CD4-positive, CD25-positive, alpha-beta regulatory T cell (primary cell): ENCODE results near the gene BEND6. TPM values are rescaled to one million over a fixed set of nuclear protein-coding genes. Genes with fewer than 3 reads are reported as not detected.
A peak's percentile ranks its signal among the peaks of the same experiment; 100 is the strongest.
"Not testable (repeated sequence)": the region's sequence is repeated elsewhere in the genome, so short reads cannot be mapped to it uniquely, and the experiment has no call there.

ENCODE experiments used
- ATAC-seq, 2 donors: fragments of 150-1000 bp; cut with Tn5 transposase; one replicate each; pipeline ENCODE4 v1.10.0; 2021; ENCODE audit warnings: low read depth in 2 of 2, moderate number of reproducible peaks in 2 of 2, moderate library complexity in 1 of 2
- DNase-seq, 3 donors: peaks; one replicate each; pipeline versions ENCODE4 v3.0.0 to v3.0.0-alpha.2; 2012 to 2022; ENCODE audit warnings: mixed read lengths in 1 of 3
- H3K27ac ChIP-seq: one replicate; pipeline ENCODE4 v1.7.0; 2013; ENCODE audit warnings: mild to moderate bottlenecking, low read length; ENCODE audit not compliant: insufficient read depth, poor library complexity, severe bottlenecking
- H3K27me3 ChIP-seq: one replicate; pipeline ENCODE4 v1.7.0; 2013; ENCODE audit warnings: low read length; ENCODE audit not compliant: control insufficient read depth, insufficient read depth
- H3K36me3 ChIP-seq: one replicate; pipeline ENCODE4 v1.7.0; 2013; ENCODE audit warnings: mild to moderate bottlenecking, low read length, moderate library complexity; ENCODE audit not compliant: control insufficient read depth, insufficient read depth
- H3K4me1 ChIP-seq: 2 replicates; pipeline ENCODE4 v1.7.0; 2013; ENCODE audit warnings: mild to moderate bottlenecking, low read length; ENCODE audit not compliant: insufficient read depth, control insufficient read depth, poor library complexity, severe bottlenecking
- H3K4me3 ChIP-seq: one replicate; pipeline ENCODE4 v1.7.0; 2013; ENCODE audit warnings: low read depth, mild to moderate bottlenecking, low read length, moderate library complexity
- H3K9me3 ChIP-seq, 2 experiments: 1 replicate in 1 of 2; 2 replicates in 1 of 2; pipeline ENCODE4 v1.7.0; 2013; ENCODE audit warnings: low read length in 2 of 2, mild to moderate bottlenecking in 1 of 2, moderate library complexity in 1 of 2; ENCODE audit not compliant: control insufficient read depth in 2 of 2
- H3K27ac Mint-ChIP-seq, 3 donors: one replicate each; pipeline ENCODE4 v1.8.0; 2020 to 2022; ENCODE audit warnings: mild to moderate bottlenecking in 3 of 3, mixed read lengths in 3 of 3, moderate library complexity in 2 of 3
- H3K27me3 Mint-ChIP-seq: one replicate; pipeline ENCODE4 v1.8.0; 2022; ENCODE audit warnings: mild to moderate bottlenecking, mixed read lengths
- H3K36me3 Mint-ChIP-seq: one replicate; pipeline ENCODE4 v1.8.0; 2020; ENCODE audit warnings: mixed read lengths
- H3K4me1 Mint-ChIP-seq, 4 donors: one replicate each; pipeline ENCODE4 v1.8.0; 2020 to 2022; ENCODE audit warnings: mixed read lengths in 4 of 4, mild to moderate bottlenecking in 1 of 4
- H3K4me3 Mint-ChIP-seq, 4 donors: one replicate each; pipeline ENCODE4 v1.8.0; 2020 to 2022; ENCODE audit warnings: mild to moderate bottlenecking in 4 of 4, mixed read lengths in 4 of 4, moderate library complexity in 3 of 4
- H3K9me3 Mint-ChIP-seq, 7 donors: one replicate each; pipeline ENCODE4 v1.8.0; 2020 to 2022; ENCODE audit warnings: mixed read lengths in 7 of 7, mild to moderate bottlenecking in 3 of 7, moderate library complexity in 2 of 7
- polyA plus RNA-seq, 4 donors: library from polyadenylated mRNA; unstranded; fragments of 300-500 nt; fragmentation: Illumina TruSeq; gene quantifications; one replicate each; pipeline ENCODE4 v1.2.3, GENCODE V29; 2021
- total RNA-seq: library from RNA; stranded (reverse); gene quantifications from one replicate; pipeline ENCODE4 v1.2.3, GENCODE V29; 2022

Gene BEND6
- total and polyA plus RNA-seq, 5 donors from 2014 or later, result not detected

- DNase-seq, result no peak
- Histone ChIP-seq H3K36me3 (no peaks in the 10 kb centered on the region), H3K9me3 (no peaks in the 10 kb centered on the region), H3K27ac (no peak overlapping the region), H3K4me1 (no peaks in the 10 kb centered on the region), H3K27me3 (peaks cover 12% of the 10 kb centered on the region), H3K4me3 (no peak overlapping the region)
- Mint-ChIP-seq H3K4me3 (peak overlapping the region in 1 of 4 donors; percentile 40), H3K27ac (no peak overlapping the region), H3K4me1 (no peaks in the 10 kb centered on the region), H3K9me3 (no peaks in the 10 kb centered on the region), H3K27me3 (peaks cover 36% of the 10 kb centered on the region), H3K36me3 (no peaks in the 10 kb centered on the region)
- no peak for ATAC-seq
Observed at GRCh38 chr6:56988145-56988544, 33.2 kb downstream of the BEND6 start.

DNA sequence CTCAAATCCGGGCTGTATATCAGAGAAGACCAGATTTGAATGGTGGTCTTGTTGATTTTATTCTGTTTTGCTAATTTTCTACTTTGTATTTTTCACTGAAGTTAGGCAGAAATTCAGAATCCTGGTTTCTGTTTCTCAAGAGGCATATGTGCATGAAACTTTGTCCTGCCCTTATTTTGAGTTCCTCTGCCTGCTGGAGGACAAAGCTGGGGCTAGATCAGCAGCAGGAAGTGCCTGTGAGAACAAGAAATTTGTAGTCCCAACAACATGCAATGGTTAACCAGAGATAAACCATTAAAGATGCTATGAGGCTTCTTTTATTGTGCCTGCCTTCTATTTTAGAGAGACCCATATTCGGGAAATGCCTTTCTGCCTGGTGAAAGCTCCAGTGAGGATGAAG lies 37.1 kb downstream of the BEND6 start:
- H3K27ac ChIP-seq, result no peak overlapping the region
- H3K4me1 Mint-ChIP-seq, result no peaks in the 10 kb centered on the region
- DNase-seq, result no peak
- ATAC-seq, result no peak
- peaks cover 0 to 2% (median 0%) of the 10 kb centered on the region in 7 donors for H3K9me3 Mint-ChIP-seq
- H3K4me3 ChIP-seq, result no peak overlapping the region
- H3K27ac Mint-ChIP-seq, result no peak overlapping the region
- H3K4me3 Mint-ChIP-seq, result no peak overlapping the region
- no peaks in the 10 kb centered on the region for H3K36me3 ChIP-seq
- no peaks in the 10 kb centered on the region for H3K4me1 ChIP-seq
- H3K27me3 ChIP-seq, result peaks cover 10% of the 10 kb centered on the region
- H3K27me3 Mint-ChIP-seq, result peaks cover 44% of the 10 kb centered on the region
- H3K36me3 Mint-ChIP-seq, result no peaks in the 10 kb centered on the region
- no peaks in the 10 kb centered on the region for H3K9me3 ChIP-seq

DNA sequence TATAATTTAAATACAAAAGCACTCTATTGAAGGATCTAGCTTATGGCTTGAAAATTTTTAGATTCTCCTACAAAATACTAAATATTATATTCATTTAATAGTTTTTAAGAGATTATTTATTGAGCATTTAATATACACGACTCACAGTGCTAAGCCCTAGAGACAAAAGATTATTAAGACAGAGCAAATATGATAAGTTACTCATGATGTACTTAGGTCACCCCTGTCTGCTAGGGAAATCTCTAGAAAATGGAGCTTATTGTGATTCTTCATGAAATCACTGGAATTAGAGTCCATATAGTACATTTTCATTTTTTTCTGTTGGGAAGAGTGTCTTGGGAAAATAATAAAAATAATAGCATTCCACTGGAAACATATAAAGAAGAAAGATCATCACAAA lies 37.8 kb downstream of the BEND6 start:
- H3K9me3 Mint-ChIP-seq, result peaks cover 0 to 3% (median 0%) of the 10 kb centered on the region in 7 donors
- Histone ChIP-seq H3K4me1 (no peaks in the 10 kb centered on the region), H3K27ac (no peak overlapping the region), H3K9me3 (no peaks in the 10 kb centered on the region), H3K36me3 (no peaks in the 10 kb centered on the region), H3K4me3 (no peak overlapping the region), H3K27me3 (peaks cover 10% of the 10 kb centered on the region)
- H3K4me3 Mint-ChIP-seq, result no peak overlapping the region
- no peak overlapping the region for H3K27ac Mint-ChIP-seq
- DNase-seq, result no peak
- H3K36me3 Mint-ChIP-seq, result no peaks in the 10 kb centered on the region
- ATAC-seq, result no peak
- no peaks in the 10 kb centered on the region for H3K4me1 Mint-ChIP-seq
- peaks cover 46% of the 10 kb centered on the region for H3K27me3 Mint-ChIP-seq

DNA sequence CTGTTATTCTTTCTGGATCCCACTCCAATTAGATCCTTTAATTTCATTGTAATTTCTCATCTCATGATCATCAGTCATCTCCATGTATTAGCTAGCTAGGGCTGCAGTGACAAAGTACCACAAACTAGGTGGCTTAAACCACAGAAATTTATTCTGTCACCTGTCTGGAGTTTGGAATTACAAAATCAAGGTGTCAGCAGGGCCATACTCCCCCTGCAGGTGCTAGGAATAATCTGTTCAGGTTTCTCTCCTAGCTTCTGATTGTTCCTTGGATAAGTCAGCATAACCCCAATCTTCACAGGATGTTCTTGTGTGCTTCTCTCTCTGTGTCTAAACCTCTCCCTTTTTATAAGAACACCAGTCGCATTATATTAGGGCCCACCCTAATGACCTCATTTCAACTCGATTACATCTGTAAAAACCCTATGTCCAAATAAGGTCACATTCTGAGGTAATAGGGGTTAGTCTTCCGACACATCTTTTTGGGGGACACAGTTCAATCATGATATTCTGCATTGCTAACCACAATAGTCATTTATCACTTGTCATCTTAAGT lies 40.5 kb downstream of the BEND6 start:
- H3K27me3 Mint-ChIP-seq, result peaks cover 34% of the 10 kb centered on the region
- H3K9me3 Mint-ChIP-seq, result peaks cover 0 to 7% (median 4%) of the 10 kb centered on the region in 7 donors
- Histone ChIP-seq H3K4me3 (no peak overlapping the region), H3K36me3 (no peaks in the 10 kb centered on the region), H3K27ac (no peak overlapping the region), H3K4me1 (no peaks in the 10 kb centered on the region), H3K27me3 (peaks cover 10% of the 10 kb centered on the region), H3K9me3 (no peaks in the 10 kb centered on the region)
- H3K4me3 Mint-ChIP-seq, result no peak overlapping the region
- no peak for ATAC-seq
- no peak overlapping the region for H3K27ac Mint-ChIP-seq
- DNase-seq, result no peak
- no peaks in the 10 kb centered on the region for H3K36me3 Mint-ChIP-seq
- H3K4me1 Mint-ChIP-seq, result no peaks in the 10 kb centered on the region

DNA sequence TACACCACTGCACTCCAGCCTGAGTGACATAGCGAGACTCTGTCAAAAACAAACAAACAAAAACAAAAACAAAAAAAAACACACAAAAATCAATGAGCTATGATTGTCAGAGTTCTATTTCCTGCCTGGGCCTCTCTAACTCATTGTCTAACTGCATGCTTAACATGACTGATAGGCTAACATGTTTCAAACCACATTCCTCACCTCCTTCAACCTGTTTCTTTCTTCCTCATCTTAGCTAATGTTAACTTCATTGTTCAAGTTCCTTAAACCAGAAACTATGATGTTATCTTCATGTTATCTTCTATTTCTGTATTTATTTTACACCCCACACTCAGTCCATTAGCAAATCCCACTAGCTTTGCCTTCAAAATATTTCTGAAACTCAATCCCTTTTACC lies 41.5 kb downstream of the BEND6 start:
- DNase-seq, result no peak
- H3K9me3 Mint-ChIP-seq, result peaks cover 0 to 7% (median 4%) of the 10 kb centered on the region in 7 donors

DNA sequence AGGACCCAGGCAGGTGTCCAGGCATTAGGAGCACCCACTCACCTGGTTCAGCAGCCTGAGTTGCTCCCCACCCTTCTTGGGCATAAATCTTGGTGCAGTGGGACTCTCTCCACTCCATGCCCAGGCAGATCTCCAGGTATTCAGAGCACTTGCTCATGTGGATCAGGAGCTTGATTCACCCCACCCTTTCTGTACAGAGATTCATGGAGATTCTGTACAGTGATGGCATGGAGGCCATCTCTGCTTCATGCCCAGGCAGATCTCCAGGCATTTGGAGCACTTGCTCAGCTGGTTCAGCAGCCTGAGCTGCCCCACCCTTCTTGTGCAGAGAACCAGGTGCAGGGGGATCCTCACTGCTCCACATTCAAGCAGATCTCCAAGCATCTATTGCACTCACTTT lies 44.1 kb downstream of the BEND6 start:
- H3K9me3 Mint-ChIP-seq, result peaks cover 0 to 7% (median 5%) of the 10 kb centered on the region in 7 donors
- peaks cover 45% of the 10 kb centered on the region for H3K27me3 Mint-ChIP-seq
- Histone ChIP-seq H3K27ac (no peak overlapping the region), H3K27me3 (peaks cover 4% of the 10 kb centered on the region), H3K36me3 (no peaks in the 10 kb centered on the region), H3K9me3 (no peaks in the 10 kb centered on the region), H3K4me3 (no peak overlapping the region), H3K4me1 (no peaks in the 10 kb centered on the region)
- DNase-seq (no peak), ATAC-seq (no peak)
- H3K27ac Mint-ChIP-seq, result no peak overlapping the region
- no peaks in the 10 kb centered on the region for H3K36me3 Mint-ChIP-seq
- no peak overlapping the region for H3K4me3 Mint-ChIP-seq
- H3K4me1 Mint-ChIP-seq, result peaks cover 0 to 6% (median 0%) of the 10 kb centered on the region in 4 donors

More for the DNA sequence above, 41.5 kb downstream of the BEND6 start:
- no peak overlapping the region for H3K4me3 ChIP-seq
- no peaks in the 10 kb centered on the region for H3K4me1 Mint-ChIP-seq
- H3K36me3 Mint-ChIP-seq, result no peaks in the 10 kb centered on the region
- no peaks in the 10 kb centered on the region for H3K9me3 ChIP-seq
- no peaks in the 10 kb centered on the region for H3K4me1 ChIP-seq
- H3K27ac Mint-ChIP-seq, result no peak overlapping the region
- ATAC-seq, result no peak
- peaks cover 37% of the 10 kb centered on the region for H3K27me3 Mint-ChIP-seq
- H3K27ac ChIP-seq, result no peak overlapping the region
- no peak overlapping the region for H3K4me3 Mint-ChIP-seq
- no peaks in the 10 kb centered on the region for H3K36me3 ChIP-seq
- H3K27me3 ChIP-seq, result peaks cover 10% of the 10 kb centered on the region

- not testable (repeated sequence) for H3K9me3 ChIP-seq, H3K36me3 Mint-ChIP-seq, H3K36me3 ChIP-seq, H3K4me1 Mint-ChIP-seq, DNase-seq, H3K27ac ChIP-seq, ATAC-seq, H3K27me3 ChIP-seq, H3K9me3 Mint-ChIP-seq, H3K4me1 ChIP-seq, H3K4me3 ChIP-seq, H3K4me3 Mint-ChIP-seq, H3K27ac Mint-ChIP-seq
- peaks cover 45% of the 10 kb centered on the region for H3K27me3 Mint-ChIP-seq
Observed at GRCh38 chr6:56999748-57000147, 44.8 kb downstream of the BEND6 start.

- Mint-ChIP-seq H3K27ac (no peak overlapping the region), H3K4me1 (peaks cover 0 to 6% (median 0%) of the 10 kb centered on the region in 4 donors), H3K9me3 (peaks cover 0 to 7% (median 4%) of the 10 kb centered on the region in 7 donors), H3K4me3 (no peak overlapping the region), H3K36me3 (no peaks in the 10 kb centered on the region), H3K27me3 (peaks cover 40% of the 10 kb centered on the region)
- ATAC-seq, result no peak
- no peaks in the 10 kb centered on the region for H3K4me1 ChIP-seq
- H3K36me3 ChIP-seq, result no peaks in the 10 kb centered on the region
- peaks cover 6% of the 10 kb centered on the region for H3K27me3 ChIP-seq
- H3K27ac ChIP-seq, result no peak overlapping the region
- no peaks in the 10 kb centered on the region for H3K9me3 ChIP-seq
- no peak for DNase-seq
- H3K4me3 ChIP-seq, result no peak overlapping the region
Observed at GRCh38 chr6:57002197-57002596, 47.3 kb downstream of the BEND6 start.
